ENCODE data around the gene GATA2.

Gene GATA2

DNA sequence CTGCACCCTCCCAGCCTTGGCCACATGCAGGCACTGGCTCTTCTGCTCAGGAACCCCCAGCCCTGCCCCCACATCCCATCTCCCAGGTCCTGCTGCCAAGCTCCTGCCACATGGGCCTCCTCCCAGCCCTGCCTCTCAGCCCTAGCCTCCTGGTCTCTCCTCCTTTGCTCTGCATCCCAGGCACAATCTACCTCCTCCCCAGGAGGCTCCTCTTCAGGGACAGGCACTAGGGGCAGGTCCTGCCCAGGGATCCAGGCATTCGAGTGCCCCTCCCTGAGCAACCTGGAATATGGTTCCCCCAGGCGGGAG lies 38.7 kb downstream of the GATA2 start:
- no peak for DNase-seq

DNA sequence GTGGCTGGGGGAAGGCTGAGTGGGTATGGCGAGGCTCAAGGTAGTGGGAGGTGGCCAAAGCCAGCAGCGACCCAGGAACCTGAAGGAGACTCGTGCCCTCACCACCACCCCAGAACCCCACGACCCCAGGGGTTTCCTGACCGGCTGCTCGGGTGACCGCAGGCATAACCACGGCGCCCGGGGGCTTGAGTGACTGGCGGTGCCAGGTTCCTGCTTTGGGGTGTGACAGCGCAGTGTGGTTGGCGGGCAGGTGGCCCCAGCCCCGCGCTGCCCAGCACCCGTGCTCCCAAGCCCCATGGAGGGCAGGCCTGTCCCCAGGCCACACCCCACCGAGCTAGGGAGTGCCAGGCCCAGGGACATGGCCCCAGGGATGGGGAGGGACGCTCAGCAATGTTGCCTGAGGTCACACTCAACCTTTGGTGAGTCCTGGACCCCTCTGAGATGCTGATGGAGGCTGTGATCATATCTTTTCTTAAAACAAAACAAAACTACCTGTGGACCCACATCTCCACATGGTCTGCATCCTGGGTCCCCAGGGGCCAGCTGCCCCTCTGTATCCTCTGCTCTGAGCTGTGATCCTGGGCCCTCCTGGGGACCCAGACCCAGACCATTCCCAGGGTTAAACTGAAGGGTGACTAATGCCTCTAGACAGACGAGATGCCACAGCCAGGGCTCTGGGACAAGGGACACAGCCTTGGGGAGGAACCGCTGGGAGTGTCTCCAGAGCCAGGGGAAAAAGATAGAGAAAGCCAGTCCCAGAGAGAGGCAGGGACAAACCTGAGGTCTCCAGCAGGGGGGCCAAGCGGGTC lies 39.3 kb downstream of the GATA2 start:
- DNase-seq = no peak

- DNase-seq = no peak
These were observed 40.2 kb downstream of the GATA2 start for GRCh38 chr3:128452678-128453275.

DNA sequence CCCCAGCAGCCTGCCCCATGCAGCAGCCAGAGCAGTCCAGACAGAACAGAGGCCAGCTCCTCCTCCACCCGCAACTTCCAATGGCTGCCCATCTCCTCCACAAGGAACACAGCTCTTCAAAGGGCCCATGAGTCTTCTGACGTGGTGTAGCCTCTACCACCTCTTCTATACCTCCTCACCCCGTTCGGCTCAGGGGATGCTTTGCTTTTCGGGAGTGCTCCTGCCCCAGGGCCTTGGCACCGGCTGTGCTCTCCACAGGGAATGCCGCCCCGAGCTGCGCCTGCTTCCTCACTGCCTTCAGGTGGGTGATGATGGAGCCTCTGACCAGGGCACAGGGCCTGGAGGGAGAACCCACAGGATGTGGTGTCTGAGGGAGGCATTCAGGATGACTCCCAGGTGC lies 40.9 kb downstream of the GATA2 start:
- no peak for DNase-seq

DNA sequence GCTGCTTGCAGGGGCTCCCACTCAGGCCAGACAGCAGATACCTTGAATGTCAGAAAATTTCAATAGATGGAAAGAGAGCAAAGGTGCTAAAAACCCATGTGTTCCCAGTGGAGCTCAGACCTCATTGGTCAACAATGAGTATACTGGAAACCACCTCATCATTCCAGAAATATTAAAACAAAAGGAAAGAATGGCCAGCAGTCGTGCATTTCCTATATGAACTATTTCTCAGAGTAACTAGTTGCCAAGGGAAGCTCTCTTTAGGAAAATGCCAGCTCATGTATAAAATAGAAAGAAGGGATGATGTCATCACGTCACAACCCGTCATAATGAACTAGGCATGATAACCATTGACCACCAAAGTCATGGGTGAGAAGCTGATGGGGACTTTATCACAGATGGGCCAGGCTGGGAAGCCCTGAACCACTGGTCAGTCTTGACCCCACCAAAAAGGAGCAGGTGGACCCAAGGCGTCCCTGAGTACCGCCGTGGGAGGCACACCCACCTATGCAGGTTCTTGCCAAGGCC lies 43.8 kb downstream of the GATA2 start:
- DNase-seq = no peak

GRCh38 chr3:128448491-128448890 lies 44.5 kb downstream of the GATA2 start:
- DNase-seq = no peak

DNA sequence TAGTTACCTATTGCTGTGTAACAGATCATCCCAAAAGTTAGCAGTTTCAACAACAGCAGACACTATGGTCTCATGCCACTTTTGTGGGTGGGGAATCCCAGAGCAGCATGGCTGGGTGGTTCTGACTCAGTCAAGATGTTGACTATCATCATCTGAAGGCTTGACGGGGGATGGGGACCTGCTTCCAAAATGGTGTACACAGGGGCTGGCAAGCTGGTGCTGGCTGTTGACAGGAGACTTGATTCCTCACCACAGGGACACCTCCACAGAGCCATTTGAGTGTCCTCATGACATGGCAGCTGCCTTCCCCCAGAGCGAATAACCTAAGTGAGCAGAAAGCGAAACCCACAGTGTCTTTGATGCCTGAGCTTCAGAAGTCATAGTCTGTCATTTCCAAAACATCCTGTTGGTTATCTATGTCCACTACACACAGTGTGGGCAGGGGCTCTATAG lies 45.4 kb downstream of the GATA2 start:
- no peak for DNase-seq

GRCh38 chr3:128446821-128447220 lies 46.2 kb downstream of the GATA2 start:
- no peak for DNase-seq

- DNase-seq = no peak
These were observed 47.6 kb downstream of the GATA2 start for GRCh38 chr3:128445357-128445756.

DNA sequence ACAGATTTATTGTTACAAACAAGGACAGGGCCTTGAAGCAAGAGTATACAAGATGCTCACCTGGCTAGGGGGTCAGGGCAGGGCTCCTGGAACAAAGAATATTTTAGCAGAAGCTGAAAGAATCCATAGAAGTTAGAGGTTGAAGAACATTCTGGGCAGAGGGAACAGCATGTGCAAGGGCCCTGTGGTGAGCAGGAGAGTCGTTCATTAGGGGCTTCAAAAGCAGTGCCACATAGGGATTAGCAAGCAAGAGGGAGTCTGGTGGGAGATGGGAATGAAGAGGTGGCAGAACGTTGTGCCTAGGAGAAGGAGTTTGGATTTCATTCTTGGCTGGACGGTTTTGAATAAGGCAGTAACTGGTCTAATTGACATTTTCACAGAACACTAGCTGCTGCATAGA lies 49.2 kb downstream of the GATA2 start:
- DNase-seq = no peak

- no peak for DNase-seq
These were observed 50.1 kb downstream of the GATA2 start for GRCh38 chr3:128442949-128443348.

DNA sequence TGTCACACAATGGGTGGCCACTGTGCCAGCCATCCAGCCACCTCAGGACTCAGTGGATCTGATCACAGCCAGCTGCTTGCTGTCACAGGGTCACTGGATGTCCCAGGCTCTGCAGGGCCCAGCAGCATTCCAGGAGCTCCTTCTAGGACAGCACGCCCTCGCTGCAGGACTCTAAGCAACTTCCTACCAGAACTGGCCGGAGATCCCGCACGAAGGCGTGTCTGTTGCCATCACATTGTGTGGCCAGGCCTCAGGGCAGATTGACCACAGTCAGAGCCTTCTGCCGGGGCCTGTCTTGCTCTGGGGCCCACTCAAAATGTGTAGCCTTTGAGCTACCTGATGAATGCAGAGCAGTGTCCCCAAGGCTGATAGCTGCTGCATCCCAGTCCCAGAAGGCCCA lies 50.9 kb downstream of the GATA2 start:
- no peak for DNase-seq

GRCh38 chr3:128439226-128439625 lies 53.8 kb downstream of the GATA2 start:
- no peak for DNase-seq

DNA sequence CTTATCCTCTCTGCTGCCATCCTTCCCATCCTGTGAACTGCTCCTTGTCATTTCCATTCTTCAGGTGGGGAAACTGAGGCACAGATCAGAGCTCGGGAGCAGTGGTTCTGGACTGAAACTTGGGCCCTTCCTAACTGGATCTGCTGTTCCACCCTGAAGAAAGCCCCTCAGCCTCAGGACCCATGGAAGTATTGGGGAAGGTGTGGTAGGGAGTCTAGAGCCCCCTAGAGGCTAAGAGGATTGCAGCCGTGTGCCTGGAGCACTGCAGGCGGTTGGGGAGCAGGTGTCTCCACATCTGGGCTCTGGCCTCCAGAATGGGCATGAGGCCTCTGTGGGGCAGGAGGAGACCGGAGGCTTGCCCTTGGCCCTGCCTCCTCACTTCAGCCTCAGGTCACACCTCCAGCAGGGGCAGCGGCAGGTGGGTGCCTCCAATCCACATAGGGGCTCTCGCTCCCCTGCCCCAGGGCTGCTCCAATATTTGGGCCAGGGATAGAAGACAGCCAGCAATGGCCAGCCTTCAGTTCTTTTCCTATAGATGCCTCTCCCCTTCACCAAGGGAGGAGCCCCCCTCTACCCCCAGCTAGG lies 54.4 kb downstream of the GATA2 start:
- DNase-seq = no peak

GRCh38 chr3:128436214-128436613 lies 56.8 kb downstream of the GATA2 start:
- DNase-seq = no peak

- no peak for DNase-seq
These were observed 57.4 kb downstream of the GATA2 start for GRCh38 chr3:128435561-128435960.

DNA sequence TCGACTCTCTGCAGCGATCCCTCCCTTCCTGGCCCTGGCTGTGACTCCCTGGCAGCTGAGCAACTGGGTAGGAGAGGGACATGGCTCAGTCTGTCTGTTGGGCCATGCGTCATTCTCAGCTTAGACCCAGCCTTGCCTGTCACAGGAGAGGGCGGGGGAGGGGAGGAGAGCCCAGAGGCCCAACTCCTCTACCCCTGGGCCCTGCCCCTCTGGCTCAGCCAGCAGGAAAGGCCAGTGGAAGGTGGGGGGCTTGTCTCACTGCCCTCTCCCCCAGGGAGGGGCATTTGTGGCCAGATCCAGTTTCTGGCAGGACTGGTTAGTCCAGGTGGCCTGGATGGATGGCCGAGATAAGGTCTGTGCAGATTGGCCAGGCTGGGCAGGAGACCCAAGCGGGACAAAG lies 57.9 kb downstream of the GATA2 start:
- DNase-seq = no peak

GRCh38 chr3:128434524-128434923 lies 58.5 kb downstream of the GATA2 start:
- DNase-seq = no peak

DNA sequence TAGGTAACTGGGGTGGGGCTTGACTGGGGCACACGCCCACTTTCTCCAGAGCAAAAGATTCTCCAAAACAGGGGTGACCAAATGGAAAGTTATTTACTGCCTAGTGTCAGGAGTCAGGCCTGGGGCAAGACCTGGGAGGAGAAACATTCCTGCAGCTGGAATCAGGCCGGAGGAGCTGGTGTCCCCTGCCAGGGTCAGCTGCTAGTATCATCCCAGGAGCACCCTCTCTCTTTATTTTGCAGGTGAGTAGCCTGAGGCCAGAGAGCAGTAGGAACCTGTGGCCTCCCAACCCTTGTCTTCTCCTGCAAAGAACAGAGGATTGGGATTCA lies 59.2 kb downstream of the GATA2 start:
- no peak for DNase-seq

GRCh38 chr3:128432971-128433836 lies 59.8 kb downstream of the GATA2 start:
- DNase-seq = no peak

DNA sequence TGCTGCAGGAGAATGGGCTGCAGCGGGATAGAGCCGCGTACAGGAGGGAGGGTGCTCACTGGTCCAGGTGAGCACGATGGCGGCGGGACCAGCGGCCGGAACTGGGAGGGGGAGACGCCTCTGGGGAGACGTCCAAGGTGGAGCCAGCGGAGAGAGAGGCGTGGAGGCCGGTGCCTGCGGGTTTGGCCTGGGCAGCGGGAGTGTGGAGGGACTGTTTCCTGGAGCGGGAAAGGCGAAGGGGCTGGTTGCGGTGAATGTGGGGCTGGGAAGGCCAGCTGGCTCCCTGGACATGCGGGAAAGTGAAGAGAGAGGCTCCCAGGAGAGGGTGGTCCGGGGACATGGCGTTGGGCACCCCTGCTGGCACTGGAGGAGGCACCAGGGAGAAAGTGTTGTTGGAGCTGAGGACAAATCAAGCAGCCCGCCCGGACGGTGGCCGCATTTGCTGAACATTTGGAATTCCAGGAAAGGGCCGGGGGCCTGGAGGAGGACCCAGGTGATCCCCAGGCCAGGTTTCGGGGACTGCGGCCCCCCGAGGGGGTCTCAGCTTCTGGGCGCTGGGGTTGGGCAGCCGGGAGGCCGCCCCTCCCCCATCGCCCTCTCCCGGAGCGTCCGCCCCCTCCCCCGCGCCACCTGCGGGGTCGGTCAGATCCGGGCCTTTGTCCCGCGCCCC lies 60.6 kb downstream of the GATA2 start:
- DNase-seq = no peak

- DNase-seq = no peak
These were observed 61.1 kb downstream of the GATA2 start for GRCh38 chr3:128431803-128432300.

GRCh38 chr3:128430731-128431130 lies 62.3 kb downstream of the GATA2 start:
- DNase-seq = no peak
